ENCODE results near the gene HHAT. TPM values are rescaled to one million over a fixed set of nuclear protein-coding genes. Genes with fewer than 3 reads are reported as not detected.

The HHAT gene
- polyA plus RNA-seq, 3 donors from 2014 or later = 0.38 to 1.4 TPM; not detected in 1

- peaks cover 12 to 20% of the 10 kb centered on the region in 2 donors for H3K4me1 Mint-ChIP-seq
- H3K9me3 Mint-ChIP-seq = peaks cover 0 to 8% (median 4%) of the 10 kb centered on the region in 6 donors
- H3K27ac Mint-ChIP-seq = no peak overlapping the region
- peak overlapping the region; percentile 73 to 95 (median 91) for H3K4me3 Mint-ChIP-seq
- DNase-seq = peak in 1 of 3 donors; percentile 3
- H3K36me3 Mint-ChIP-seq = no peaks in the 10 kb centered on the region
- peaks cover 6 to 15% (median 7%) of the 10 kb centered on the region in 3 donors for H3K27me3 Mint-ChIP-seq (ENCODE audit: low read depth in 3 of 3)
These were observed 513 bp upstream of the HHAT start for GRCh38 chr1:210328032-210328745.

- peaks cover 12 to 20% of the 10 kb centered on the region in 2 donors for H3K4me1 Mint-ChIP-seq
- H3K27ac Mint-ChIP-seq = no peak overlapping the region
- H3K9me3 Mint-ChIP-seq = peaks cover 0 to 4% (median 2%) of the 10 kb centered on the region in 6 donors
- peak overlapping the region; percentile 12 to 89 (median 30) for H3K4me3 Mint-ChIP-seq
- peaks cover 4 to 9% (median 7%) of the 10 kb centered on the region in 3 donors for H3K27me3 Mint-ChIP-seq (ENCODE audit: low read depth in 3 of 3)
- no peaks in the 10 kb centered on the region for H3K36me3 Mint-ChIP-seq
- DNase-seq = no peak
These were observed 1.7 kb downstream of the HHAT start for GRCh38 chr1:210330279-210330866.

GRCh38 chr1:210332233-210332632 is 3.5 kb downstream of the HHAT start:
- no peak overlapping the region for H3K27ac Mint-ChIP-seq
- peaks cover 12 to 20% of the 10 kb centered on the region in 2 donors for H3K4me1 Mint-ChIP-seq
- DNase-seq = no peak
- H3K27me3 Mint-ChIP-seq (ENCODE audit: low read depth in 3 of 3) = peaks cover 4 to 9% (median 5%) of the 10 kb centered on the region in 3 donors
- H3K36me3 Mint-ChIP-seq = no peaks in the 10 kb centered on the region
- H3K9me3 Mint-ChIP-seq = no peaks in the 10 kb centered on the region
- no peak overlapping the region for H3K4me3 Mint-ChIP-seq

- Mint-ChIP-seq H3K4me3 (no peak overlapping the region), H3K36me3 (no peaks in the 10 kb centered on the region), H3K9me3 (no peaks in the 10 kb centered on the region), H3K27me3 (ENCODE audit: low read depth in 3 of 3) (peaks cover 4 to 14% (median 5%) of the 10 kb centered on the region in 3 donors), H3K27ac (no peak overlapping the region), H3K4me1 (peaks cover 11 to 20% of the 10 kb centered on the region in 2 donors)
- DNase-seq = no peak
These were observed 4.2 kb downstream of the HHAT start for GRCh38 chr1:210332719-210333398.

- no peak overlapping the region for H3K4me3 Mint-ChIP-seq
- H3K4me1 Mint-ChIP-seq = peaks cover 2 to 8% of the 10 kb centered on the region in 2 donors
- no peak for DNase-seq
- peaks cover 0 to 12% (median 3%) of the 10 kb centered on the region in 3 donors for H3K27me3 Mint-ChIP-seq (ENCODE audit: low read depth in 3 of 3)
- no peaks in the 10 kb centered on the region for H3K36me3 Mint-ChIP-seq
- H3K9me3 Mint-ChIP-seq = no peaks in the 10 kb centered on the region
- no peak overlapping the region for H3K27ac Mint-ChIP-seq
These were observed 6.3 kb downstream of the HHAT start for GRCh38 chr1:210335001-210335400.

GRCh38 chr1:210336362-210336761 is 7.7 kb downstream of the HHAT start:
- no peaks in the 10 kb centered on the region for H3K9me3 Mint-ChIP-seq
- H3K4me3 Mint-ChIP-seq = no peak overlapping the region
- H3K27ac Mint-ChIP-seq = no peak overlapping the region

GRCh38 chr1:210339500-210339899 is 10.8 kb downstream of the HHAT start:
- Mint-ChIP-seq H3K27ac (no peak overlapping the region), H3K27me3 (ENCODE audit: low read depth in 3 of 3) (peaks cover 0 to 5% (median 0%) of the 10 kb centered on the region in 3 donors), H3K9me3 (no peaks in the 10 kb centered on the region), H3K4me1 (peaks cover 17% of the 10 kb centered on the region in 2 donors), H3K4me3 (no peak overlapping the region), H3K36me3 (no peaks in the 10 kb centered on the region)
- DNase-seq = no peak

More at GRCh38 chr1:210336362-210336761, 7.7 kb downstream of the HHAT start:
- no peak for DNase-seq
- Mint-ChIP-seq H3K27me3 (ENCODE audit: low read depth in 3 of 3) (peaks cover 0 to 9% (median 0%) of the 10 kb centered on the region in 3 donors), H3K36me3 (no peaks in the 10 kb centered on the region), H3K4me1 (peaks cover 15 to 22% of the 10 kb centered on the region in 2 donors)

GRCh38 chr1:210340311-210340710 is 11.6 kb downstream of the HHAT start:
- peaks cover 0 to 5% (median 0%) of the 10 kb centered on the region in 3 donors for H3K27me3 Mint-ChIP-seq (ENCODE audit: low read depth in 3 of 3)
- H3K27ac Mint-ChIP-seq = peak overlapping the region in 1 of 6 donors; percentile 51
- H3K4me3 Mint-ChIP-seq = peak overlapping the region in 4 of 5 donors; percentile 19 to 49 (median 41)
- peaks cover 17% of the 10 kb centered on the region in 2 donors for H3K4me1 Mint-ChIP-seq
- no peaks in the 10 kb centered on the region for H3K9me3 Mint-ChIP-seq
- no peaks in the 10 kb centered on the region for H3K36me3 Mint-ChIP-seq
- DNase-seq = no peak

GRCh38 chr1:210340841-210341240 is 12.1 kb downstream of the HHAT start:
- Mint-ChIP-seq H3K4me3 (peak overlapping the region in 3 of 5 donors; percentile 8 to 49 (median 44)), H3K9me3 (no peaks in the 10 kb centered on the region), H3K27ac (peak overlapping the region in 3 of 6 donors; percentile 24 to 51 (median 33)), H3K36me3 (no peaks in the 10 kb centered on the region), H3K27me3 (ENCODE audit: low read depth in 3 of 3) (peaks cover 0 to 5% (median 0%) of the 10 kb centered on the region in 3 donors), H3K4me1 (peaks cover 17% of the 10 kb centered on the region in 2 donors)
- DNase-seq = peak in 1 of 3 donors; percentile 3

- Mint-ChIP-seq H3K9me3 (no peaks in the 10 kb centered on the region), H3K4me1 (peaks cover 17% of the 10 kb centered on the region in 2 donors), H3K27me3 (ENCODE audit: low read depth in 3 of 3) (peaks cover 0 to 2% (median 0%) of the 10 kb centered on the region in 3 donors), H3K4me3 (no peak overlapping the region), H3K36me3 (no peaks in the 10 kb centered on the region), H3K27ac (no peak overlapping the region)
- no peak for DNase-seq
These were observed 14.5 kb downstream of the HHAT start for GRCh38 chr1:210342986-210343780.

- no peak for DNase-seq
- peaks cover 17% of the 10 kb centered on the region in 2 donors for H3K4me1 Mint-ChIP-seq
- peaks cover 0 to 3% (median 2%) of the 10 kb centered on the region in 3 donors for H3K27me3 Mint-ChIP-seq (ENCODE audit: low read depth in 3 of 3)
- no peak overlapping the region for H3K4me3 Mint-ChIP-seq
- H3K9me3 Mint-ChIP-seq = no peaks in the 10 kb centered on the region
- H3K36me3 Mint-ChIP-seq = no peaks in the 10 kb centered on the region
- H3K27ac Mint-ChIP-seq = no peak overlapping the region
These were observed 16.0 kb downstream of the HHAT start for GRCh38 chr1:210344706-210345105.

GRCh38 chr1:210347112-210347511 is 18.4 kb downstream of the HHAT start:
- H3K27me3 Mint-ChIP-seq (ENCODE audit: low read depth in 3 of 3) = peaks cover 2 to 4% (median 2%) of the 10 kb centered on the region in 3 donors
- H3K27ac Mint-ChIP-seq = no peak overlapping the region
- H3K4me1 Mint-ChIP-seq = no peaks in the 10 kb centered on the region
- DNase-seq = no peak
- H3K36me3 Mint-ChIP-seq = no peaks in the 10 kb centered on the region
- H3K9me3 Mint-ChIP-seq = no peaks in the 10 kb centered on the region
- no peak overlapping the region for H3K4me3 Mint-ChIP-seq

GRCh38 chr1:210351496-210351895 is 22.8 kb downstream of the HHAT start:
- DNase-seq = no peak

More at GRCh38 chr1:210351496-210351895, 22.8 kb downstream of the HHAT start:
- Mint-ChIP-seq H3K27me3 (ENCODE audit: low read depth in 3 of 3) (peaks cover 2 to 4% (median 2%) of the 10 kb centered on the region in 3 donors), H3K36me3 (no peaks in the 10 kb centered on the region), H3K9me3 (no peaks in the 10 kb centered on the region), H3K4me3 (no peak overlapping the region), H3K4me1 (no peaks in the 10 kb centered on the region), H3K27ac (no peak overlapping the region)

Data from immature natural killer cell (primary cell).